Pancreas (tissue), 10 donors: Measurements from ENCODE around the gene DENND1A. TPM values are rescaled to one million over a fixed set of nuclear protein-coding genes. Genes with fewer than 3 reads are reported as not detected.

Source experiments
- ATAC-seq, 4 donors: fragments of 200-7000 bp; cut with Tn5 transposase; one replicate each; pipeline versions ENCODE4 v1.8.0 to v1.9.1; 2020; ENCODE audit warnings: mild to moderate bottlenecking in 4 of 4, moderate library complexity in 4 of 4
- DNase-seq, 6 donors: peaks; one replicate each; pipeline ENCODE4 v3.0.0-alpha.2; 2020
- FAIRE-seq: peaks from 2 replicates; lab custom pipeline; 2012; peaks lifted over from hg19 to GRCh38; lab: Jason Lieb, UNC
- H3K27ac ChIP-seq, 4 donors: fragments of 200-600 bp; sonication (generic); 1 replicate in 3 of 4; 2 replicates in 1 of 4; pipeline versions ENCODE4 v1.5.0 to v1.8.0; 2020
- H3K27me3 ChIP-seq, 4 donors: fragments of 200-600 bp; one replicate each; pipeline ENCODE4 v1.8.0; 2021
- H3K36me3 ChIP-seq, 3 donors: fragments of 200-600 bp; sonication (generic) in 1 of 3; one replicate each; pipeline versions ENCODE4 v1.5.0 to v1.8.0; 2020 to 2021
- H3K4me1 ChIP-seq, 3 donors: fragments of 200-600 bp; one replicate each; pipeline ENCODE4 v1.8.0; 2021
- H3K4me3 ChIP-seq, 4 donors: fragments of 200-600 bp; sonication (generic) in 2 of 4; one replicate each; pipeline versions ENCODE4 v1.5.0 to v1.8.0; 2020 to 2021
- H3K9me3 ChIP-seq, 4 donors: fragments of 200-600 bp; one replicate each; pipeline ENCODE4 v1.8.0; 2021
- WGBS, 2 donors: extraction: QIAGEN DNeasy Blood & Tissue Kit; methylation state at CpG; one replicate each; pipeline ENCODE4 v1.1.7; 2013; 5-methylcytosine and 5-hydroxymethylcytosine counted together
- intact Hi-C, 3 donors: fragments of 100-400 bp; cut with DNase I; formaldehyde crosslinking; loops; one replicate each; pipeline versions ENCODE4 v1.11.1 to v1.14.2; 2022
- polyA plus RNA-seq, 2 donors: library from polyadenylated mRNA; stranded (reverse); fragments of 200-250 nt; gene quantifications; one replicate each; pipeline ENCODE4 v1.2.3, GENCODE V29; 2013
- total RNA-seq, 6 donors: library from RNA; stranded (reverse); fragmentation: NEBNext Ultra II Directional in 4 of 6; extraction: Animal tissue kit (Norgen Biotek cat#: 25700) in 4 of 6; gene quantifications; one replicate each; pipeline versions ENCODE4 v1.2.1 to v1.2.4, GENCODE V29; 2021 to 2023
- TF ChIP-seq, protein P1 (sequence below), 4 donors: fragments of 200-600 bp; sonication (generic) in 3 of 4; IDR thresholded peaks; one replicate each; pipeline versions ENCODE4 v1.5.0 to v1.8.0; 2021; ENCODE audit warnings: antibody characterized with exemption in 4 of 4
- donor health status: healthy with polysubstance abuse.
- donor health status: DM: no; HTN: no; CAD: no; lungs with moderate emphysema.
- donor health status: DM: no; HTN: no; CAD: no.
- donor health status: control.
- donor health status: control.
- donor health status: Bipolar disorder and iron deficiency.
- donor health status: DM: yes; HTN: yes; CAD: no.
- donor health status: DM: no; HTN: no; CAD: no.
- donor health status: DM: no; HTN: no; CAD: no.
- donor health status: DM: yes; HTN: yes; CAD: no.

DENND1A gene
- total and polyA plus RNA-seq, 8 donors = 4.5 to 8.3 (median 5.6) TPM

DNA sequence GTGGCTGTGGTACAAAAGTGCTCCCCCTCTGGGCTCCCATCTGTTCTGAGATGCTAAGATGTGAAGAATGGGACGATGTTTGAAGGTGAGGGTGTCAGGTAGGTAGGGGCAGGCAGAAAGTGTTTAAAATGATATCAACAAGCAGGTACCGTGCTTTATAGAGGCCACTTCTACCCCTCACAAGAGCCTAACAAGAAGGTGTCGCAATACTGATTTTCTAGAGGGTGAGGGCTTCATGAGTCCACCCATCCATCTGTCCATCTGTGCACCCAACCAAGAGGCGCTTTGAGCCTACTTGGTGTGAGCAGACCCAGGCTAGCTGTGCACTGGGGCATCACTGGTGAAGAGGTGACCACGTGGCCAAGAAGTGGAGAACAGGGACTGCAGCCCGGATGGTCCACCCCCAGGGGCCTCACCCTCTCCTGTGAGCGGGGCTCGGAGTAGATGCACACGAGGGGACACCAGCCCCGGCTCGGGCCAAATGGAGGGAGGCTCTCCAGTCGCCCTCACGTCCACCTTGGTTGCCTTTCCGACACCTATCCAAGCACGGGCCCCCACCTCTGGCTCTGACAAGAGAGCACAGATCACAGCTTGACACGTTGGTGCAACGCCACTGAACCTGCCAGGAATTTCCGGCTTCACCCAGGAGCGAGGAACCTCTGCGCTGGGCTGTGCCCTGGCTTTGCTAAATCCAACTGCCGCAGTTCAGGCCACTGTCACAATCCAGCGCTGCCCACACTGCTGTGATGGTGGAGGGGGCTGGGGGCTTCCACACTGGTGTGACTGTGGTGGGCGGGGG, 539.4 kb downstream of the DENND1A start:
- 90% methylated on average over 23 of the region's 23 CpGs for WGBS, 2 donors
- TF ChIP-seq, protein P1, sequence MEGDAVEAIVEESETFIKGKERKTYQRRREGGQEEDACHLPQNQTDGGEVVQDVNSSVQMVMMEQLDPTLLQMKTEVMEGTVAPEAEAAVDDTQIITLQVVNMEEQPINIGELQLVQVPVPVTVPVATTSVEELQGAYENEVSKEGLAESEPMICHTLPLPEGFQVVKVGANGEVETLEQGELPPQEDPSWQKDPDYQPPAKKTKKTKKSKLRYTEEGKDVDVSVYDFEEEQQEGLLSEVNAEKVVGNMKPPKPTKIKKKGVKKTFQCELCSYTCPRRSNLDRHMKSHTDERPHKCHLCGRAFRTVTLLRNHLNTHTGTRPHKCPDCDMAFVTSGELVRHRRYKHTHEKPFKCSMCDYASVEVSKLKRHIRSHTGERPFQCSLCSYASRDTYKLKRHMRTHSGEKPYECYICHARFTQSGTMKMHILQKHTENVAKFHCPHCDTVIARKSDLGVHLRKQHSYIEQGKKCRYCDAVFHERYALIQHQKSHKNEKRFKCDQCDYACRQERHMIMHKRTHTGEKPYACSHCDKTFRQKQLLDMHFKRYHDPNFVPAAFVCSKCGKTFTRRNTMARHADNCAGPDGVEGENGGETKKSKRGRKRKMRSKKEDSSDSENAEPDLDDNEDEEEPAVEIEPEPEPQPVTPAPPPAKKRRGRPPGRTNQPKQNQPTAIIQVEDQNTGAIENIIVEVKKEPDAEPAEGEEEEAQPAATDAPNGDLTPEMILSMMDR (IDR thresholded peaks at IDR 0.05) = no peak
- intact Hi-C loops = no loop called here
- Histone ChIP-seq H3K4me1 (no peaks in the 10 kb centered on the region), H3K36me3 (no peaks in the 10 kb centered on the region), H3K27me3 (no peaks in the 10 kb centered on the region), H3K27ac (no peak overlapping the region), H3K9me3 (no peaks in the 10 kb centered on the region), H3K4me3 (no peak overlapping the region)
- DNase-seq = no peak
- FAIRE-seq = no peak
- no peak for ATAC-seq

DNA sequence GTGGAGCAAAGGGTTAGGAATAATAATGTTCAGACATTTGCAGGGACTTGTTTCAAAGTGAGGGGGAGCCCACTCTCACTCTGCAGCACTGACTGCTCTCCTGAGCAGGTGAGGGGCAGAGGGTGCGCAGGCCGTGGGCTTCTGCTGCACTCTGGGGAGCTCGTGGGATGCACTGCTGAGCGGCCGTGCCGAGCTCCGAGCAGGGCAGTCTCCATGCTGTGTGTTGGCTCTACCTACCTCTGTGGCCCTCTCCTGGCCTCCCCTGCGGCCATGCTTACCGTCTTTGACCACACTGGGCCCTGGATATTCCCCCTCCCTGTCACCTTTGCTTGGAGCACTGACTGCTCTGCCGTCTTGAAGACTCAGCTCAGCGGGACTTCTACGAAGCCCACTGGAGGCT, 540.2 kb downstream of the DENND1A start:
- Histone ChIP-seq H3K27ac (no peak overlapping the region), H3K36me3 (no peaks in the 10 kb centered on the region), H3K4me1 (no peaks in the 10 kb centered on the region), H3K27me3 (no peaks in the 10 kb centered on the region), H3K4me3 (no peak overlapping the region), H3K9me3 (no peaks in the 10 kb centered on the region)
- FAIRE-seq (no peak), DNase-seq (no peak), ATAC-seq (no peak)
- TF ChIP-seq, protein P1 (IDR thresholded peaks at IDR 0.05) = no peak
- intact Hi-C loops = no loop called here
- 80 to 88% methylated on average over 12 of the region's 12 CpGs for WGBS, 2 donors

DNA sequence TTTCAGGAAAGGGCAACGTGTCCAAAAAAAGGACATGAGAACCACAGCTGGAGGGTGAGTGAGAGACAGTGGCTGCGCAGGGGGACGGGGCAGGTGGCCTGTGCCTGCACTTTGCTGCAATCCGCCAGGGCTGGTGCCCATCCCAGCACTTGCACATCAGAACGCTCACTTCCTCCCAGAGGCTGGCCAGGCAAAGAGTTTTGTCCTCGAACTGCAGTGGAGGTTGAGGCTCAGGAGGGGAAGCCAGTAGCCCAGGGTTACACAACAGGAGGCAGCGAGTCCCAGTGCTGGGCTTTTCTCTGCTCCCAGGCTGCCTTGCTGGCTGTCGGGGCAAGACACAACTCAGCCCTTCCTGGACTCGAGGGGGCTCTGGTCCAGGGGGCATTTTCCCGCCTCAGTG, 540.9 kb downstream of the DENND1A start:
- WGBS, 2 donors = 83 to 86% methylated on average over 10 of the region's 10 CpGs
- no peak for FAIRE-seq
- Histone ChIP-seq H3K4me1 (no peaks in the 10 kb centered on the region), H3K4me3 (no peak overlapping the region), H3K27ac (no peak overlapping the region), H3K27me3 (no peaks in the 10 kb centered on the region), H3K36me3 (no peaks in the 10 kb centered on the region), H3K9me3 (no peaks in the 10 kb centered on the region)
- intact Hi-C loops = no loop called here
- no peak for ATAC-seq
- TF ChIP-seq, protein P1 (IDR thresholded peaks at IDR 0.05) = no peak
- DNase-seq = no peak

DNA sequence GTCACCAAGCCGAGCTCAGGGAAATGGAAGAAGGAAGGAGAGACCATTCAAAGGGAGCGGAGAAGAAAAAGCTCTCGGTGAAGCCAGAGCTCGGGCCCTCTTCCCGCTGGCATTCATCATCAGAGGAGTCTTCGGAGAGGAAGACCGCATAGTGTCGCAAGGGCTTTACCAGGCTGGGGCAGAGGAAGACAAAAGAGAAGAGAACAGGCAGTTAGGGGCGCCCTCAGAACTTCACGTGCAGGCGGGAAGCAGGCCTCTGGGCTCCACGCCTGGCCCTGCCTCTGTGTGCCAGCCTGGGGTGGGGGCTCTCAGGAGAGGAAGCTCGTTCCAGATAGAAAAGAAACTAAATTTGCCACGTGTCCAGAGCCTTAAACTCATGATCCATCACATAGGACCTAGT, 542.2 kb downstream of the DENND1A start:
- ATAC-seq = no peak
- TF ChIP-seq, protein P1 (IDR thresholded peaks at IDR 0.05) = no peak
- Histone ChIP-seq H3K9me3 (no peaks in the 10 kb centered on the region), H3K4me3 (no peak overlapping the region), H3K4me1 (no peaks in the 10 kb centered on the region), H3K36me3 (no peaks in the 10 kb centered on the region), H3K27ac (no peak overlapping the region), H3K27me3 (no peaks in the 10 kb centered on the region)
- 81 to 82% methylated on average over 14 of the region's 14 CpGs for WGBS, 2 donors
- intact Hi-C loops = no loop called here
- FAIRE-seq = no peak
- no peak for DNase-seq

DNA sequence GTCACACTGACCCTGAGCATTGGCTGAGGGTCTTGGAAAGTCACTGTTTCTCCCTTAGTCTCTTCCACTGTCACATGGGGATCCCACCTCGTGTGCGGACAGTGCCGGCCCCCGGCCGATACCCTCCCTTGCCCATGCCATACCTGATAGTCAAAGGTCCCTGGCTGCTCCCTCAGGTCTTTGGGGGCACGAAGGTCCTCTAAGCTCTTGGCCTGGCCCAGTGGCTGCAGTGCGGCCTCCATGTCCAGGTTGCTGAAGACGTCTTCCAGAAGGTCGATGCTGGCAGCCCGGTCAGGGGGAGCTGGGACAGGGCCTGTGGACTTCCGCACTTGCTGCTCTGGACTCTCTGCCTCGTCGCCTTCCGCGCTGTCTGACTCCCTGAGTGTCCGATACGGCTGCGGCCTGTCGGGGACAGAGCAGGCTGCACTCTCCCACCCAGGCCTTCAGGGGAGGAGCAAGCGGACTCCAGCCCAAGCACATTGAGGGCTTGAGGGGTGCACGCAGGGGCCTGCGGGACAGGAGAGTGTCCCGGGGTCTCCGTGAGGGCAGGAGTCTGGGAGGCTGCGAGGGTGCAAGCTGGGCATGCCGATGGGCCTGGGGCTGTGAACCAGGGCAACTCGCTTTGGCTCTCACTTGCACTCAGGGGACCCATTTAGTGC, 546.3 kb downstream of the DENND1A start:
- no peaks in the 10 kb centered on the region for H3K27me3 ChIP-seq
- FAIRE-seq = no peak
- TF ChIP-seq, protein P1 (IDR thresholded peaks at IDR 0.05) = no peak
- no peak for ATAC-seq
- H3K4me1 ChIP-seq = no peaks in the 10 kb centered on the region
- 88 to 94% methylated on average over 26 to 27 of the region's 27 CpGs for WGBS, 2 donors
- intact Hi-C loops = no loop called here
- no peaks in the 10 kb centered on the region for H3K9me3 ChIP-seq
- H3K36me3 ChIP-seq = no peaks in the 10 kb centered on the region
- H3K4me3 ChIP-seq = no peak overlapping the region
- H3K27ac ChIP-seq = no peak overlapping the region
- DNase-seq = no peak
